ENCODE results near the gene CP.

The CP gene

DNA sequence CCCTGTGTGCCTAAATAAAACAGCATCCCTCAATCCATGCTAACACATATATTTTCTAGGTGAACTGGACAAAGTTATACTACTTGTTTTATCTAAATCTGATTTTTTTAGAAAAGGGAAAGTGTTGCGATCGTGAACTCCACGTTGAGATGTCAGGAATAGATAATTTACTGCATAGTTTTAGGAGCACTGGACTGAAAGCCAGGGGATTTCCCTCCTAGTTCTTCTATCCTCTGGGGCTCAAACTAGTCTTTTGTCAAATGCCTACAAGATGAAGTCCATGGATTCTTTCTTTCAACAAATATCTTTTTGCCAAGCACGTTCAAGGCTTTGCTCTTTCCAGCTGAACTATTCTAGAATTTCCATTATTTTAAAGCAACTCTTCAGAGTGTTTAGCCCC lies 92.8 kb downstream of the CP start:
- in situ Hi-C loops (cut with MboI; ENCODE audit: low sequenced_read_pairs) = no loop called here

GRCh38 chr3:149122721-149123578 lies 98.7 kb downstream of the CP start:
- in situ Hi-C loops (cut with MboI; ENCODE audit: low sequenced_read_pairs) = loop anchor here (25.0 kb wide), 2 partner anchors 161 to 364 kb away; no protein-coding TSS in a partner anchor

All from HL-60/S4 (cell line).